ENCODE results near the gene TTLL13. TPM values are rescaled to one million over a fixed set of nuclear protein-coding genes. Genes with fewer than 3 reads are reported as not detected.
"Not testable (repeated sequence)": the region's sequence is repeated elsewhere in the genome, so short reads cannot be mapped to it uniquely, and the experiment has no call there.

Gene TTLL13
- total RNA-seq, 1 donor from 2014 or later: not detected

DNA sequence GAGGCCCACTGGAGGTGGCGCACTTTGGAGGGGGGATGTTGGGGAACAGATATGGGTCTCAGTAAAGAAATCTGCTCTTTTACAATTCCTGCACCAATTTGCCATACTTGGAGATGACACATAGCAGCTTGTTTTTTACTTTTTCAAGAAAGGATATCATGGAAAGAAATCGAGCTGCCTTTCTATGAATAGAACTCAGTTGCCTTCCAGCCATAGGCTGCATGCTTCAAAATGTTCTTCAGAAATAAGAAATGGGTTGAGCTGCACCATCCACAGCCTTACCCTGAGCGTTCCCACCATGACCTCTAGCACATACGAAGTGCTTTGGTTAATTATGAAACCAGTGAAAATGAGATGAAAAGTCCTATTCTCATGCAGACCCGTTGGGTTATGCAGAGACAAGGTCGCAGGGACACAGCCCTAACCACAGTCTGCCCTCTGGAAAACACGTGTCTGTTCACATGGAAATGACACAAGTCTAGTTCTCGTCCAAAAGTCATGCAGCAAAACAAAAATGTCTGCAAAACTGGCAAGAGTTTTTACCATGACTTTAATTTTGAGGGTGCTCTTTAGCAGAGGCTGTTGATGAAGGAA is 52.4 kb downstream of the TTLL13 start:
- Histone ChIP-seq H4K20me1 (ENCODE audit: insufficient read depth, low read length) (no peaks in the 10 kb centered on the region), H3K9me3 (ENCODE audit: insufficient read depth, low read depth, low read length) (no peaks in the 10 kb centered on the region), H3K27ac (ENCODE audit: low read depth, low read length) (no peak overlapping the region), H3K4me2 (ENCODE audit: low read length) (no peak overlapping the region), H3K27me3 (ENCODE audit: insufficient read depth, low read length) (no peaks in the 10 kb centered on the region), H2AFZ (ENCODE audit: low read depth, low read length) (no peak overlapping the region), H3K4me1 (ENCODE audit: insufficient read depth, low read length) (no peaks in the 10 kb centered on the region), H3K9ac (ENCODE audit: low read length) (no peak overlapping the region), H3K4me3 (ENCODE audit: insufficient read depth, low read depth, low read length) (no peak overlapping the region), H3K79me2 (ENCODE audit: insufficient read depth, low read length) (no peaks in the 10 kb centered on the region), H3K36me3 (ENCODE audit: insufficient read depth, low read length) (no peaks in the 10 kb centered on the region)
- no peaks in the 10 kb centered on the region for H3K9me3 Mint-ChIP-seq (ENCODE audit: unreplicated experiment)
- TF ChIP-seq EZH2 (IDR thresholded peaks at IDR 0.05; ENCODE audit: insufficient read depth, low read length): no peak
- H3K4me1 Mint-ChIP-seq (ENCODE audit: low read depth, unreplicated experiment): no peaks in the 10 kb centered on the region
- no peak overlapping the region for H3K4me3 Mint-ChIP-seq (ENCODE audit: unreplicated experiment)
- FAIRE-seq (no peak), DNase-seq (ENCODE audit: low read depth) (no peak)
- H3K36me3 Mint-ChIP-seq (ENCODE audit: low read depth, unreplicated experiment): no peaks in the 10 kb centered on the region
- no peaks in the 10 kb centered on the region for H3K27me3 Mint-ChIP-seq (ENCODE audit: low read depth, unreplicated experiment)
- H3K27ac Mint-ChIP-seq (ENCODE audit: unreplicated experiment): no peak overlapping the region

DNA sequence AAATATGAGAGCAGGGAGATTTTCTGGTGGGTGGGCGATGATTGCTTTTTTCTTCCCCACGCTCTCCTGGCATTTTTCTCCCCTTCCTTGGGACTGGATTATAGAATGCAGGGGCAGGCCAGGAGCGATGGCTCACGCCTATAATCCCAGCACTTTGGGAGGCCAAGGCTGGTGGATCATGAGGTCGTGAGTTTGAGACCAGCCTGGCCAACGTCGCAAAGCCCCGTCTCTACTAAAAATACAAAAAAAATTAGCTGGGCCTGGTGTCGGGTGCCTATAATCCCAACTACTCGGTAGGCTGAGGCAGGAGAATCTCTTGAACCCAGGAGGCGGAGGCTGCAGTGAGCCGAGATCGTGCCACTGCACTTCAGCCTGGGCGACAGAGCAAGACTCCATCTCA is 56.0 kb downstream of the TTLL13 start:
- not testable (repeated sequence) for H3K27ac ChIP-seq (ENCODE audit: low read depth, low read length); H3K36me3 ChIP-seq (ENCODE audit: insufficient read depth, low read length); H2AFZ ChIP-seq (ENCODE audit: low read depth, low read length); H3K4me3 ChIP-seq (ENCODE audit: insufficient read depth, low read depth, low read length); H3K4me2 ChIP-seq (ENCODE audit: low read length); DNase-seq (ENCODE audit: low read depth); H3K36me3 Mint-ChIP-seq (ENCODE audit: low read depth, unreplicated experiment); FAIRE-seq; H3K9ac ChIP-seq (ENCODE audit: low read length); H3K4me1 ChIP-seq (ENCODE audit: insufficient read depth, low read length); H3K79me2 ChIP-seq (ENCODE audit: insufficient read depth, low read length); H3K27ac Mint-ChIP-seq (ENCODE audit: unreplicated experiment); H4K20me1 ChIP-seq (ENCODE audit: insufficient read depth, low read length); H3K27me3 Mint-ChIP-seq (ENCODE audit: low read depth, unreplicated experiment); H3K4me1 Mint-ChIP-seq (ENCODE audit: low read depth, unreplicated experiment); H3K27me3 ChIP-seq (ENCODE audit: insufficient read depth, low read length); H3K9me3 ChIP-seq (ENCODE audit: insufficient read depth, low read depth, low read length); H3K4me3 Mint-ChIP-seq (ENCODE audit: unreplicated experiment); H3K9me3 Mint-ChIP-seq (ENCODE audit: unreplicated experiment)

DNA sequence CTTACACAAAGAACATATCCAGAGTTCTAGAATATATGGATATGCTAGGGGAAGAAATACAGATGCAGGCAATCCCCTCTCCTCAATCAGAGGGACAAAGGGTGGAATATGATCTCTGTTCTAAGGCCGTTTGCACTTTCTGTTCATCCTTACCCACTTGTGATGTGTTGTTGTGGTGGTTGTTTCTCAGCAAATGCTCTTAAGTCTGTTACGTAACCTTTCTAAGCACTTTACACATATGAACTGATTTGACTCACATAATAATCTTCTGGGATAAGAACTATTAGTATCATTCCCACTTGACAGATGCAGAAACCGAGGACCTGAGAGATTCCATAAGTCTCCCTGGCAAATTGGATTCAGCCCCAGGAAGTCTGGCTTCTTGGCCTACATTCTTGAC is 56.6 kb downstream of the TTLL13 start:
- H3K36me3 ChIP-seq (ENCODE audit: insufficient read depth, low read length): no peaks in the 10 kb centered on the region
- H3K9me3 ChIP-seq (ENCODE audit: insufficient read depth, low read depth, low read length): no peaks in the 10 kb centered on the region
- H3K4me1 ChIP-seq (ENCODE audit: insufficient read depth, low read length): no peaks in the 10 kb centered on the region
- H3K4me2 ChIP-seq (ENCODE audit: low read length): no peak overlapping the region
- Mint-ChIP-seq H3K9me3 (ENCODE audit: unreplicated experiment) (no peaks in the 10 kb centered on the region), H3K4me1 (ENCODE audit: low read depth, unreplicated experiment) (no peaks in the 10 kb centered on the region), H3K27me3 (ENCODE audit: low read depth, unreplicated experiment) (no peaks in the 10 kb centered on the region), H3K27ac (ENCODE audit: unreplicated experiment) (no peak overlapping the region), H3K4me3 (ENCODE audit: unreplicated experiment) (no peak overlapping the region), H3K36me3 (ENCODE audit: low read depth, unreplicated experiment) (no peaks in the 10 kb centered on the region)
- TF ChIP-seq, protein P1, sequence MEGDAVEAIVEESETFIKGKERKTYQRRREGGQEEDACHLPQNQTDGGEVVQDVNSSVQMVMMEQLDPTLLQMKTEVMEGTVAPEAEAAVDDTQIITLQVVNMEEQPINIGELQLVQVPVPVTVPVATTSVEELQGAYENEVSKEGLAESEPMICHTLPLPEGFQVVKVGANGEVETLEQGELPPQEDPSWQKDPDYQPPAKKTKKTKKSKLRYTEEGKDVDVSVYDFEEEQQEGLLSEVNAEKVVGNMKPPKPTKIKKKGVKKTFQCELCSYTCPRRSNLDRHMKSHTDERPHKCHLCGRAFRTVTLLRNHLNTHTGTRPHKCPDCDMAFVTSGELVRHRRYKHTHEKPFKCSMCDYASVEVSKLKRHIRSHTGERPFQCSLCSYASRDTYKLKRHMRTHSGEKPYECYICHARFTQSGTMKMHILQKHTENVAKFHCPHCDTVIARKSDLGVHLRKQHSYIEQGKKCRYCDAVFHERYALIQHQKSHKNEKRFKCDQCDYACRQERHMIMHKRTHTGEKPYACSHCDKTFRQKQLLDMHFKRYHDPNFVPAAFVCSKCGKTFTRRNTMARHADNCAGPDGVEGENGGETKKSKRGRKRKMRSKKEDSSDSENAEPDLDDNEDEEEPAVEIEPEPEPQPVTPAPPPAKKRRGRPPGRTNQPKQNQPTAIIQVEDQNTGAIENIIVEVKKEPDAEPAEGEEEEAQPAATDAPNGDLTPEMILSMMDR (IDR thresholded peaks at IDR 0.05; ENCODE audit: insufficient read depth, low read depth, low read length): no peak
- no peak for TF ChIP-seq EZH2 (IDR thresholded peaks at IDR 0.05; ENCODE audit: insufficient read depth, low read length)
- no peak overlapping the region for H2AFZ ChIP-seq (ENCODE audit: low read depth, low read length)
- no peaks in the 10 kb centered on the region for H3K79me2 ChIP-seq (ENCODE audit: insufficient read depth, low read length)
- H4K20me1 ChIP-seq (ENCODE audit: insufficient read depth, low read length): no peaks in the 10 kb centered on the region
- H3K27ac ChIP-seq (ENCODE audit: low read depth, low read length): no peak overlapping the region
- no peak overlapping the region for H3K9ac ChIP-seq (ENCODE audit: low read length)
- FAIRE-seq (no peak), DNase-seq (ENCODE audit: low read depth) (no peak)
- no peaks in the 10 kb centered on the region for H3K27me3 ChIP-seq (ENCODE audit: insufficient read depth, low read length)
- no peak overlapping the region for H3K4me3 ChIP-seq (ENCODE audit: insufficient read depth, low read depth, low read length)

All from astrocyte (in vitro differentiated cells and primary cell).